MM.1S (cell line): ENCODE results near the gene NR4A2.

Experiments
- DNase-seq: peaks from one replicate; pipeline ENCODE4 v3.0.0-alpha.2; 2015
- H2AFZ ChIP-seq: fragments of 300-600 bp; sonication (generic); 2 replicates; pipeline ENCODE4 v1.6.0; 2016; ENCODE audit warnings: antibody characterized with exemption, low read length
- H3F3A ChIP-seq: fragments of 300-600 bp; sonication (generic); 2 replicates; pipeline ENCODE4 v1.6.1; 2016; ENCODE audit warnings: mild to moderate bottlenecking, antibody characterized with exemption, low read length, moderate library complexity, mixed read lengths; ENCODE audit not compliant: insufficient read depth
- H3K27ac ChIP-seq: fragments of 300-600 bp; sonication (generic); 2 replicates; pipeline ENCODE4 v1.5.1; 2016; ENCODE audit warnings: mild to moderate bottlenecking, low read length
- H3K27me3 ChIP-seq: fragments of 300-600 bp; sonication (generic); replicated peaks from 2 replicates; pipeline ENCODE4 v1.6.0; 2016; ENCODE audit warnings: low read length; ENCODE audit not compliant: insufficient read depth
- H3K36me3 ChIP-seq: fragments of 300-600 bp; sonication (generic); replicated peaks from 2 replicates; pipeline ENCODE4 v1.6.1; 2016; ENCODE audit warnings: mild to moderate bottlenecking, low read length, mixed read lengths; ENCODE audit not compliant: insufficient read depth
- H3K4me1 ChIP-seq: fragments of 300-600 bp; sonication (generic); 2 replicates; pipeline ENCODE4 v1.6.1; 2016; ENCODE audit warnings: low read length, mixed read lengths
- H3K4me2 ChIP-seq: fragments of 300-600 bp; sonication (generic); 2 replicates; pipeline ENCODE4 v1.6.0; 2016; ENCODE audit warnings: low read depth, low read length
- H3K4me3 ChIP-seq: fragments of 300-600 bp; sonication (generic); 2 replicates; pipeline ENCODE4 v1.5.1; 2016; ENCODE audit warnings: low read length, mixed read lengths
- H3K79me2 ChIP-seq: fragments of 300-600 bp; sonication (generic); 2 replicates; pipeline ENCODE4 v1.6.1; 2016; ENCODE audit warnings: mixed run types, low read length, mixed read lengths
- H3K9ac ChIP-seq: fragments of 300-600 bp; sonication (generic); 2 replicates; pipeline ENCODE4 v1.6.1; 2016; ENCODE audit warnings: low read length, mixed read lengths
- H3K9me2 ChIP-seq: fragments of 300-600 bp; sonication (generic); replicated peaks from 2 replicates; pipeline ENCODE4 v1.6.1; 2016; ENCODE audit warnings: mild to moderate bottlenecking, low read length, mixed read lengths; ENCODE audit not compliant: insufficient read depth
- H3K9me3 ChIP-seq: fragments of 300-600 bp; sonication (generic); replicated peaks from 2 replicates; pipeline ENCODE4 v1.6.1; 2016; ENCODE audit warnings: mild to moderate bottlenecking, low read length, mixed read lengths; ENCODE audit not compliant: insufficient read depth
- H4K20me1 ChIP-seq: fragments of 300-600 bp; sonication (generic); 2 replicates; pipeline ENCODE4 v1.6.1; 2016; ENCODE audit warnings: mild to moderate bottlenecking, low read length, moderate library complexity, mixed read lengths; ENCODE audit not compliant: insufficient read depth
- CTCF ChIP-seq: fragments of 300-600 bp; sonication (generic); IDR thresholded peaks from 2 replicates; pipeline ENCODE4 v1.5.1; 2016; ENCODE audit warnings: antibody characterized with exemption, low read length, mixed read lengths
- EZH2 ChIP-seq: fragments of 300-600 bp; sonication (generic); optimal IDR thresholded peaks from 2 replicates; pipeline ENCODE3; 2017; ENCODE audit warnings: low read depth, mild to moderate bottlenecking, antibody characterized with exemption, low read length, mixed read lengths
- EZH2phosphoT487 ChIP-seq: fragments of 300-600 bp; sonication (generic); IDR thresholded peaks from 2 replicates; pipeline ENCODE4 v1.6.1; 2018; ENCODE audit warnings: antibody characterized with exemption, low read length

NR4A2 gene

GRCh38 chr2:156340377-156340776, 7.9 kb upstream of the NR4A2 start:
- no peak overlapping the region for H3K27ac ChIP-seq
- H3K4me3 ChIP-seq: no peak overlapping the region
- H3F3A ChIP-seq: peaks cover 29% of the 10 kb centered on the region

GRCh38 chr2:156339865-156340264, 7.3 kb upstream of the NR4A2 start:
- no peak overlapping the region for H3K27ac ChIP-seq

More at GRCh38 chr2:156340377-156340776, 7.9 kb upstream of the NR4A2 start:
- Histone ChIP-seq H3K9ac (no peak overlapping the region), H4K20me1 (no peaks in the 10 kb centered on the region), H3K4me1 (peaks cover 27% of the 10 kb centered on the region), H2AFZ (no peak overlapping the region), H3K79me2 (no peaks in the 10 kb centered on the region), H3K4me2 (peak overlapping the region; percentile 78), H3K9me2 (no peaks in the 10 kb centered on the region), H3K27me3 (no peaks in the 10 kb centered on the region), H3K36me3 (no peaks in the 10 kb centered on the region), H3K9me3 (no peaks in the 10 kb centered on the region)
- no peak for DNase-seq
- TF ChIP-seq EZH2: no peak
- no peak for TF ChIP-seq CTCF
- no peak for TF ChIP-seq EZH2phosphoT487

GRCh38 chr2:156339110-156339847, 6.8 kb upstream of the NR4A2 start:
- Histone ChIP-seq H3K27ac (no peak overlapping the region), H3K9me3 (no peaks in the 10 kb centered on the region), H3K9ac (no peak overlapping the region), H3K27me3 (no peaks in the 10 kb centered on the region), H3K4me3 (no peak overlapping the region), H2AFZ (no peak overlapping the region), H3F3A (peaks cover 38% of the 10 kb centered on the region), H3K79me2 (no peaks in the 10 kb centered on the region), H3K4me2 (no peak overlapping the region), H4K20me1 (no peaks in the 10 kb centered on the region), H3K9me2 (no peaks in the 10 kb centered on the region), H3K4me1 (peaks cover 25% of the 10 kb centered on the region), H3K36me3 (no peaks in the 10 kb centered on the region)
- no peak for DNase-seq
- TF ChIP-seq CTCF (no peak), EZH2 (no peak), EZH2phosphoT487 (no peak)

More at GRCh38 chr2:156339865-156340264, 7.3 kb upstream of the NR4A2 start:
- peaks cover 27% of the 10 kb centered on the region for H3K4me1 ChIP-seq
- H3K4me3 ChIP-seq: no peak overlapping the region
- H3K79me2 ChIP-seq: no peaks in the 10 kb centered on the region
- no peaks in the 10 kb centered on the region for H3K27me3 ChIP-seq
- H3K4me2 ChIP-seq: no peak overlapping the region
- DNase-seq: no peak
- H2AFZ ChIP-seq: no peak overlapping the region
- H3K9me3 ChIP-seq: no peaks in the 10 kb centered on the region
- H3K9me2 ChIP-seq: no peaks in the 10 kb centered on the region
- peaks cover 34% of the 10 kb centered on the region for H3F3A ChIP-seq
- TF ChIP-seq EZH2phosphoT487: no peak
- TF ChIP-seq CTCF: no peak
- no peak for TF ChIP-seq EZH2
- H3K36me3 ChIP-seq: no peaks in the 10 kb centered on the region
- no peak overlapping the region for H3K9ac ChIP-seq
- no peaks in the 10 kb centered on the region for H4K20me1 ChIP-seq
